H54 (cell line): ENCODE measurements around the gene OR2M3.
"Not testable (repeated sequence)": the region's sequence is repeated elsewhere in the genome, so short reads cannot be mapped to it uniquely, and the experiment has no call there.

ENCODE experiments used
- DNase-seq: peaks from one replicate; pipeline ENCODE4 v3.0.0; 2011; ENCODE audit warnings: low spot score, mixed read lengths; ENCODE audit not compliant: insufficient read length
- FAIRE-seq: peaks from 3 replicates; lab custom pipeline; 2011; peaks lifted over from hg19 to GRCh38; lab: Jason Lieb, UNC
- POLR2A ChIP-seq: IDR thresholded peaks from 2 replicates; pipeline ENCODE4 v1.6.1; 2011; ENCODE audit warnings: low read depth, mild to moderate bottlenecking, low read length

The OR2M3 gene

GRCh38 chr1:248231117-248231516 is 34.1 kb downstream of the OR2M3 start, which contains the start of gene OR2M4:
Gene OR2M4, plus strand, starts transcription at chr1:248231417. Its CDS starts 7,512 bp downstream, at chr1:248238929.
- FAIRE-seq = no peak
- TF ChIP-seq POLR2A = no peak
- DNase-seq = no peak

GRCh38 chr1:248239478-248239877 is 42.4 kb downstream of the OR2M3 start:
- FAIRE-seq (no peak), DNase-seq (no peak)
- TF ChIP-seq POLR2A = no peak

- FAIRE-seq (no peak), DNase-seq (peak; percentile 23)
- TF ChIP-seq POLR2A = no peak
These were observed 46.1 kb downstream of the OR2M3 start for GRCh38 chr1:248243204-248243603.

GRCh38 chr1:248259309-248259708 is 62.2 kb downstream of the OR2M3 start:
- FAIRE-seq = not testable (repeated sequence)

More at GRCh38 chr1:248259309-248259708, 62.2 kb downstream of the OR2M3 start:
- not testable (repeated sequence) for DNase-seq
